ENCODE data around the gene CSRP1. TPM values are rescaled to one million over a fixed set of nuclear protein-coding genes. Genes with fewer than 3 reads are reported as not detected.

Gene CSRP1
- total RNA-seq, 3 donors from 2014 or later, result 150 to 1,587 (median 214) TPM

DNA sequence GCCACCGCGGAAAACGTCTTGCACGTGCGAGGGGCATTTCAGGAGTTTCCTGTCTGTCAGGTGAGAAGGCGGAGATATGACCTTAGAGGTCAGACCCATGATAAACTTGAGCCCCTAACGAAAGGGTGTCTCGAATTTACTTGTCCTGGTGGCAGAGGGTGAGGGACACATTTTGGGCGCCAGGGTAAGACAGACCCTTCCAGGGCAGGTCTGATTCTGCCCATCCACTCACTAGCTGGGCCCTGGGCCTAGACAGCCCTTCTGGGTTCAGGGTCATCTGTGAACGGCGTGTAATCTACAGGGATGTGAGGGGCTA, 395 bp upstream of the CSRP1 start:
- TF ChIP-seq, protein P1, sequence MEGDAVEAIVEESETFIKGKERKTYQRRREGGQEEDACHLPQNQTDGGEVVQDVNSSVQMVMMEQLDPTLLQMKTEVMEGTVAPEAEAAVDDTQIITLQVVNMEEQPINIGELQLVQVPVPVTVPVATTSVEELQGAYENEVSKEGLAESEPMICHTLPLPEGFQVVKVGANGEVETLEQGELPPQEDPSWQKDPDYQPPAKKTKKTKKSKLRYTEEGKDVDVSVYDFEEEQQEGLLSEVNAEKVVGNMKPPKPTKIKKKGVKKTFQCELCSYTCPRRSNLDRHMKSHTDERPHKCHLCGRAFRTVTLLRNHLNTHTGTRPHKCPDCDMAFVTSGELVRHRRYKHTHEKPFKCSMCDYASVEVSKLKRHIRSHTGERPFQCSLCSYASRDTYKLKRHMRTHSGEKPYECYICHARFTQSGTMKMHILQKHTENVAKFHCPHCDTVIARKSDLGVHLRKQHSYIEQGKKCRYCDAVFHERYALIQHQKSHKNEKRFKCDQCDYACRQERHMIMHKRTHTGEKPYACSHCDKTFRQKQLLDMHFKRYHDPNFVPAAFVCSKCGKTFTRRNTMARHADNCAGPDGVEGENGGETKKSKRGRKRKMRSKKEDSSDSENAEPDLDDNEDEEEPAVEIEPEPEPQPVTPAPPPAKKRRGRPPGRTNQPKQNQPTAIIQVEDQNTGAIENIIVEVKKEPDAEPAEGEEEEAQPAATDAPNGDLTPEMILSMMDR (IDR thresholded peaks at IDR 0.05), result no peak
- peaks cover 29% of the 10 kb centered on the region for H3K4me1 ChIP-seq (ENCODE audit: low read depth)
- intact Hi-C loops (cut with DNase I, micrococcal nuclease), result no loop called here
- ATAC-seq (peak; percentile 2), DNase-seq (no peak)
- H3K36me3 ChIP-seq (ENCODE audit: low read depth), result no peaks in the 10 kb centered on the region
- H3K9me3 ChIP-seq, result no peaks in the 10 kb centered on the region
- peak overlapping the region; percentile 59 for H3K4me3 ChIP-seq

DNA sequence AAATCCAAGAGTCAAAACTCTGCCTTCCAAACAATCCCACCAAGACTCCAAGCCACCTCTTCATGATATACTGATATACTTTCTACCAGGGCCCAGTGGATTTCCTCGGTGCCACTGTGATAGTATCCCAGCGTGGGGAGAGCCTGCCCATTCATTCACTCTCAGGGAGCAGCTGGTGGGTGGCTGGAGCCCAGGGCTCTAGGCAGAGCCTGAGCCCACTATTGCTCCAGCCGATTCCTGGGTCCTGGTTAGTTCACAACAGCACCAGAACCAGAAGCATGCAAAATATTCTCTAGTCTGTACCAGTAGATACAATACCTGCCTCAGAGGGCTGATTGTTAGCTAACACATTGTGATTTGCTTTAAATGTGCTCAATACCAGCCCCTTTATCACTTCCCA, 831 bp downstream of the CSRP1 start:
- DNase-seq (no peak), ATAC-seq (peak; percentile 5)
- H3K9me3 ChIP-seq, result no peaks in the 10 kb centered on the region
- no peak overlapping the region for H3K4me3 ChIP-seq
- TF ChIP-seq, protein P1 (IDR thresholded peaks at IDR 0.05), result no peak
- no peaks in the 10 kb centered on the region for H3K36me3 ChIP-seq (ENCODE audit: low read depth)
- H3K4me1 ChIP-seq (ENCODE audit: low read depth), result peaks cover 32% of the 10 kb centered on the region
- intact Hi-C loops (cut with DNase I, micrococcal nuclease), result no loop called here

DNA sequence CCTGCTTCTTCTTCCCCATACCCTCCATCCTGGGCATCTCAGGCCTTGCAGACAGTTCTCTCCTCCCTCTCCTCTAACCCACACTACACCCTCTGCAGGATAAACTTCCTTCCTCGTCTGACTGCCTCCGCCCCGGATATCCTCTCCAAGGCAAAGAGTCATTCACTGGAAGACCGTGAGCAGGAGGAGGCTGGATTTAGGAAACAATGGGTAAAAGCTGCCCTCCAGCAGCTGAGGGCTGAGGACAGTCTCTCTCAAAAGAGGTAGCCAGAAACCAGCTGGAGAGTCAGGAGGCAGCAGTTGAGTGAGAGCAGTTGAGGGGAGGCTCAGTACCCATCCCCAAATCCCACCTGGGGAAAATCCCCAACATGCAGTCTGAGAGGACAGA, 1.4 kb downstream of the CSRP1 start:
- peak in 2 of 3 donors; percentile 57 to 58 for DNase-seq
- H3K4me1 ChIP-seq (ENCODE audit: low read depth), result peaks cover 32% of the 10 kb centered on the region
- TF ChIP-seq, protein P1 (IDR thresholded peaks at IDR 0.05), result no peak
- ATAC-seq, result peak; percentile 65
- no peaks in the 10 kb centered on the region for H3K36me3 ChIP-seq (ENCODE audit: low read depth)
- H3K9me3 ChIP-seq, result no peaks in the 10 kb centered on the region
- no peak overlapping the region for H3K4me3 ChIP-seq
- intact Hi-C loops (cut with DNase I, micrococcal nuclease), result no loop called here

DNA sequence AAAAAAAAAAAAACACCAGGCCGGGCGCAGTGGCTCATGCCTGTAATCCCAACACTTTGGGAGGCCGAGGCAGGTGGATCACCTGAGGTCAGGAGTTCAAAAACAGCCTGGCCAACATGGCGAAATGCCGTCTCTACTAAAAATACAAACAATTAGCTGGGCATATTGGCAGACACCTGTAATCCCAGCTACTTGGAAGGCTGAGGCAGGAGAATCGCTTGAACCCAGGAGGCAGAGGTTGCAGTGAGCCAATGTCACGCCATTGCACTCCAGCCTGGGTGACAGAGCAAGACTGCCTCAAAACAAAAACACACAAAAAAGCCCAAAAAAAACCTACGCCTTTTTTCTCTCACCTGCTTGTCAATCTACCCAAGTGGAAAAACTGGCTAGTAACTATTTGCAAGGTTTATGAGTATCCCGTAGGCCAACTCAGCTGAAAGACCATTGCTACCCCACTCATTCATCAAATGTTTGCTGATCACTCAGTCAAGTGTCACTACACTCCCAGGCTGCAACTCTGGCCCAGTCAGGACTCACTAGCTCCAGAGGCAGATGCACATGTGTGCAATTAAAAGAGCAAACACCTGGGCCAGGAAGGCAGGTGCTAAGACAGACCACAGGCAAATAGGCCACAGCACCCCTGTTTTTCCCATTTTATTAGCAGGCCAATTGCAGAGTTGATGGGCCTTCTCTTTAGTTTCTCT, 2.0 kb downstream of the CSRP1 start:
- TF ChIP-seq, protein P1 (IDR thresholded peaks at IDR 0.05), result no peak
- intact Hi-C loops (cut with DNase I, micrococcal nuclease), result no loop called here
- ATAC-seq, result peak; percentile 18

DNA sequence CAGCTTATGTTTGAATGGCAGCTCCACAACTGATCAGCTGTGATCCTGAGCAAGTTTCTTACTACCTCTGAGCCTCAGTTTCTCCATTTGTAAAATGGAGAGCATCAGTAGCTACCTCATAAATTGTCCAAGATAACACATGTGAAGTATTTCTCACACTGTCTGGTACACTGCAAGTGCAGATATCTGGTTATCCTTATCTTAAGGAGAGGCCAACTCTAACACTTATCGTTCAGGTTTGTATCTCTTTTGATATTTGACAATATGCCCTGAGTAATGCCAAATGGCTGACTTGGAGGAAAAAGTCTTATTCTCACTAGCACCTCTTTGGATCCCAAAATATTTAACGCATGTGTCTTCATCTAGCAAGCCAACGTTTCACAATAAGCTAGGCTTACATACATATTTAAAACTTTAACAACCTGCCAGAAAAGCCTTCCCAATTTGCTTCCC, 2.7 kb downstream of the CSRP1 start:
- no peak overlapping the region for H3K4me3 ChIP-seq
- TF ChIP-seq, protein P1 (IDR thresholded peaks at IDR 0.05), result no peak
- peaks cover 32% of the 10 kb centered on the region for H3K4me1 ChIP-seq (ENCODE audit: low read depth)
- intact Hi-C loops (cut with DNase I, micrococcal nuclease), result no loop called here
- no peak for DNase-seq
- no peaks in the 10 kb centered on the region for H3K9me3 ChIP-seq
- no peak for ATAC-seq
- no peaks in the 10 kb centered on the region for H3K36me3 ChIP-seq (ENCODE audit: low read depth)

More for the DNA sequence above, 2.0 kb downstream of the CSRP1 start:
- peaks cover 32% of the 10 kb centered on the region for H3K4me1 ChIP-seq (ENCODE audit: low read depth)
- H3K4me3 ChIP-seq, result no peak overlapping the region
- DNase-seq, result no peak
- no peaks in the 10 kb centered on the region for H3K9me3 ChIP-seq
- no peaks in the 10 kb centered on the region for H3K36me3 ChIP-seq (ENCODE audit: low read depth)

Measured in mucosa of descending colon (tissue), 3 donors.